ENCODE measurements around the gene TRIM71. TPM values are rescaled to one million over a fixed set of nuclear protein-coding genes. Genes with fewer than 3 reads are reported as not detected.

The TRIM71 gene
- total and polyA plus RNA-seq, 2 experiments from 2014 or later: 3.3 to 21.8 TPM

DNA sequence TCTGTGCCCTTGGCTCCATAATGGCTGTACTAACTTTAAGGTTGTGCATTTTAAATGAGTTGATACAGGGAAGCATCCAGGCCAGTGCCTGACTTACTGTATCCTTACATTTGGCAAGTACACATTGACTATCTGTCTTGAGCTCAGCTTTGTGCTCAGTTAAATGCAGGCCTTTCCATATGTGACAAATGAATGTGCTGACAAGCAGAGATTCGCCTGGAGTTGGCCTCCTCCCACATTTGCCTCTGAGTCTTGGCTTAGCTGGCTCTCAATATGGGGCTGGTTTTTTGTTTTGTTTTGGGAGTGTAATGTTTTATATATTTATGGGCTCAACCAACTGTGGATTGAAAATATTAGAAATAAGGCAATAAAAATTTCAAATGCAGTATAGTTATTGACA lies 29.7 kb downstream of the TRIM71 start:
- peaks cover 61% of the 10 kb centered on the region for H3K4me1 ChIP-seq (ENCODE audit: low read depth)
- no peak overlapping the region for H3K4me3 ChIP-seq
- TF ChIP-seq CTCF (IDR thresholded peaks at IDR 0.05; ENCODE audit: low read depth, low read length): no peak

GRCh38 chr3:32848215-32848614 lies 30.4 kb downstream of the TRIM71 start:
- peak overlapping the region; percentile 84 for H3K27ac ChIP-seq
- peaks cover 61% of the 10 kb centered on the region for H3K4me1 ChIP-seq (ENCODE audit: low read depth)
- peak in 1 of 2 donors; percentile 38 for DNase-seq (ENCODE audit: low read depth in 1 of 2, low spot score in 1 of 2)
- no peaks in the 10 kb centered on the region for H3K27me3 ChIP-seq
- no peak overlapping the region for H3K4me3 ChIP-seq
- no peaks in the 10 kb centered on the region for H3K36me3 ChIP-seq
- no peak for TF ChIP-seq CTCF (IDR thresholded peaks at IDR 0.05; ENCODE audit: low read depth, low read length)
- no peaks in the 10 kb centered on the region for H3K9me3 ChIP-seq (ENCODE audit: low read depth)

More for the DNA sequence above, 29.7 kb downstream of the TRIM71 start:
- Histone ChIP-seq H3K36me3 (no peaks in the 10 kb centered on the region), H3K27ac (peak overlapping the region; percentile 84), H3K27me3 (no peaks in the 10 kb centered on the region), H3K9me3 (ENCODE audit: low read depth) (no peaks in the 10 kb centered on the region)
- peak; percentile 59 to 62 for DNase-seq (ENCODE audit: low read depth in 1 of 2, low spot score in 1 of 2)

GRCh38 chr3:32849046-32849445 lies 31.2 kb downstream of the TRIM71 start:
- DNase-seq (ENCODE audit: low read depth in 1 of 2, low spot score in 1 of 2): no peak
- Histone ChIP-seq H3K27ac (peak overlapping the region; percentile 84), H3K36me3 (no peaks in the 10 kb centered on the region), H3K9me3 (ENCODE audit: low read depth) (no peaks in the 10 kb centered on the region), H3K4me3 (no peak overlapping the region), H3K27me3 (no peaks in the 10 kb centered on the region), H3K4me1 (ENCODE audit: low read depth) (peaks cover 54% of the 10 kb centered on the region)
- no peak for TF ChIP-seq CTCF (IDR thresholded peaks at IDR 0.05; ENCODE audit: low read depth, low read length)

DNA sequence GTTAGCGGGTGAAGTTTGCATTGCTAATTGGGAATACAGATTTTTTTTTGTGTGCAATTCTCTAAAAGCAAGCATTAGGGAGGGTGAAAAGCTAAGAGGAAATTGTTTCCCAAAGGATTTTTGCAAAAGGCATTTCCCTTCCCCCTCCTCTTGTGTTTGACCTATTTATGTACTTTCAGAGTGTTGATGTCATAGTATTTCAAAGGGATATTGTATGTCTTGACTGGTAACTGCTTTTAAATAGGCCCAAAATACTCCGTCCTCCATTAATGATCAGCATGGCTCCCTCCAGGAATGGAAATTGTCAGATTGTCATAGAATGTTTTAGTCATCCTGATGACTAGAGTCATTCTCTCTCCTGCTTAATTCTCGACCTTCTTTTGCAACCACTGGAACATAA lies 32.4 kb downstream of the TRIM71 start:
- TF ChIP-seq CTCF (IDR thresholded peaks at IDR 0.05; ENCODE audit: low read depth, low read length): no peak
- H3K4me1 ChIP-seq (ENCODE audit: low read depth): peaks cover 54% of the 10 kb centered on the region
- peak in 1 of 2 donors; percentile 23 for DNase-seq (ENCODE audit: low read depth in 1 of 2, low spot score in 1 of 2)
- H3K4me3 ChIP-seq: no peak overlapping the region
- no peaks in the 10 kb centered on the region for H3K27me3 ChIP-seq
- H3K36me3 ChIP-seq: no peaks in the 10 kb centered on the region
- peak overlapping the region; percentile 84 for H3K27ac ChIP-seq
- no peaks in the 10 kb centered on the region for H3K9me3 ChIP-seq (ENCODE audit: low read depth)

DNA sequence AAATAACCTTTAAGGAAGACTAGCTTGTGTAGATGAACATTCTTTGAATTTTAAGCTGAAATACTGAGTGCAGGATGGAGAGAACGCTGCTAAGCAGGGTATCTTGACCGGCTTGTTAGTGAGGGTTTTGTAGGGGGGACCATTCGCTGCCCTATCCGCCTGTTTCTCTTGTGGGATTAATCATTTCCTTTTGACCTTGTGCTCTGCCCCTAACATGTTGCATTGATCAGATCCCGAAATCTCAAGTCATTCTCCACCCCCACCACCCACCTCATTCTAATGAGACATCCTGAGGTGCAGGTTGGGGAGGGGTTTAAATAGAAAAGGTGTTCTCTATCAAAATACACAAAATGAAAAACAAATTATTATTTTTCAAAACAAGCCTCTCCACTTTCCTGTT lies 32.8 kb downstream of the TRIM71 start:
- peak overlapping the region; percentile 84 for H3K27ac ChIP-seq
- no peaks in the 10 kb centered on the region for H3K36me3 ChIP-seq
- DNase-seq (ENCODE audit: low read depth in 1 of 2, low spot score in 1 of 2): no peak
- TF ChIP-seq CTCF (IDR thresholded peaks at IDR 0.05; ENCODE audit: low read depth, low read length): no peak
- H3K9me3 ChIP-seq (ENCODE audit: low read depth): no peaks in the 10 kb centered on the region
- H3K27me3 ChIP-seq: no peaks in the 10 kb centered on the region
- H3K4me3 ChIP-seq: no peak overlapping the region
- H3K4me1 ChIP-seq (ENCODE audit: low read depth): peaks cover 54% of the 10 kb centered on the region

DNA sequence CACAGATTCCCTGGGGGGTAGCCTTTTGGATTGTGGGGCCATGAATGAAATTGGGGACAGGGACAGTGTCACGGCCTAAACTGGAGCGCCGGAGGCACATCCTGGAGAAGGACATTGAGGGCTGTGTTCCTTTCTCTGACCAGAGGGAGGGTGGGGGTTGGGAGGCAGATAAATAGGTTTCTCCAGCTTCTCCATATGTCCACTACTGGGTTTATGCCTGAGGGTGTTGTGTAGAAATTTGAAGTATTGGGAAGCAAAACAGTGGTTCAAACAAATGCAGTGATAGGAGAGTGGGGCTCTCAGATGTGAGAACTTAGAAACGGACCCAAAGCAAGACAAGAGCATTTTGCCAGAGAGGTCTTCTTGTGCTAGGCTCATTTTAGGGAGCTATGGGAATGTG lies 34.3 kb downstream of the TRIM71 start:
- H3K27me3 ChIP-seq: no peaks in the 10 kb centered on the region
- no peaks in the 10 kb centered on the region for H3K36me3 ChIP-seq
- no peak overlapping the region for H3K4me3 ChIP-seq
- peaks cover 63% of the 10 kb centered on the region for H3K4me1 ChIP-seq (ENCODE audit: low read depth)
- DNase-seq (ENCODE audit: low read depth in 1 of 2, low spot score in 1 of 2): no peak
- H3K9me3 ChIP-seq (ENCODE audit: low read depth): no peaks in the 10 kb centered on the region
- TF ChIP-seq CTCF (IDR thresholded peaks at IDR 0.05; ENCODE audit: low read depth, low read length): no peak
- H3K27ac ChIP-seq: peak overlapping the region; percentile 84

All from cardiac muscle cell (in vitro differentiated cells and primary cell).